Measurements from ENCODE around the gene NKPD1.
A peak's percentile ranks its signal among the peaks of the same experiment; 100 is the strongest.

NKPD1 gene

GRCh38 chr19:45160870-45161737, at the start of gene NKPD1:
Gene NKPD1 (minus strand): TSS chr19:45160982. CDS start chr19:45160150, 832 bp downstream.
- no peak for DNase-seq

GRCh38 chr19:45206328-45206727, 45.5 kb upstream of the NKPD1 start:
- DNase-seq = no peak

- DNase-seq = no peak
These were observed 45.0 kb upstream of the NKPD1 start for GRCh38 chr19:45205810-45206209.

- no peak for DNase-seq
These were observed 41.9 kb upstream of the NKPD1 start for GRCh38 chr19:45202637-45203036.

- no peak for DNase-seq
These were observed 39.8 kb upstream of the NKPD1 start for GRCh38 chr19:45200568-45200967.

- DNase-seq = no peak
These were observed 35.0 kb upstream of the NKPD1 start for GRCh38 chr19:45195764-45196163.

- no peak for DNase-seq
These were observed 30.6 kb upstream of the NKPD1 start for GRCh38 chr19:45191375-45191774.

- no peak for DNase-seq
These were observed 29.2 kb upstream of the NKPD1 start for GRCh38 chr19:45189971-45190370.

GRCh38 chr19:45187421-45188100, 26.8 kb upstream of the NKPD1 start:
- no peak for DNase-seq

GRCh38 chr19:45186509-45187334, 25.9 kb upstream of the NKPD1 start:
- no peak for DNase-seq

- DNase-seq = no peak
These were observed 23.3 kb upstream of the NKPD1 start for GRCh38 chr19:45184115-45184514.

GRCh38 chr19:45182758-45183157, 22.0 kb upstream of the NKPD1 start:
- no peak for DNase-seq

- no peak for DNase-seq
These were observed 20.2 kb upstream of the NKPD1 start for GRCh38 chr19:45180936-45181335.

- no peak for DNase-seq
These were observed 19.1 kb upstream of the NKPD1 start for GRCh38 chr19:45179892-45180370.

- DNase-seq = peak; percentile 42
These were observed 18.5 kb upstream of the NKPD1 start for GRCh38 chr19:45179072-45179891.

- peak; percentile 100 for DNase-seq
These were observed 17.7 kb upstream of the NKPD1 start, which contains the start of gene BLOC1S3 for GRCh38 chr19:45178262-45179071. Gene BLOC1S3 (plus strand): TSS chr19:45178784. CDS start chr19:45179297, 513 bp downstream.

- no peak for DNase-seq
These were observed 17.1 kb upstream of the NKPD1 start, which contains the start of gene TRAPPC6A for GRCh38 chr19:45177817-45178261. Gene TRAPPC6A (minus strand): TSS chr19:45178237. CDS start chr19:45178218, 19 bp downstream.

- no peak for DNase-seq
These were observed 14.9 kb upstream of the NKPD1 start for GRCh38 chr19:45175515-45176345.

GRCh38 chr19:45173816-45174215, 13.0 kb upstream of the NKPD1 start:
- DNase-seq = no peak

GRCh38 chr19:45172611-45173208, 11.9 kb upstream of the NKPD1 start:
- no peak for DNase-seq
